ENCODE results near the gene RNF181.
"Not testable (repeated sequence)": the region's sequence is repeated elsewhere in the genome, so short reads cannot be mapped to it uniquely, and the experiment has no call there.

RNF181 gene, protein sequence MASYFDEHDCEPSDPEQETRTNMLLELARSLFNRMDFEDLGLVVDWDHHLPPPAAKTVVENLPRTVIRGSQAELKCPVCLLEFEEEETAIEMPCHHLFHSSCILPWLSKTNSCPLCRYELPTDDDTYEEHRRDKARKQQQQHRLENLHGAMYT

DNA sequence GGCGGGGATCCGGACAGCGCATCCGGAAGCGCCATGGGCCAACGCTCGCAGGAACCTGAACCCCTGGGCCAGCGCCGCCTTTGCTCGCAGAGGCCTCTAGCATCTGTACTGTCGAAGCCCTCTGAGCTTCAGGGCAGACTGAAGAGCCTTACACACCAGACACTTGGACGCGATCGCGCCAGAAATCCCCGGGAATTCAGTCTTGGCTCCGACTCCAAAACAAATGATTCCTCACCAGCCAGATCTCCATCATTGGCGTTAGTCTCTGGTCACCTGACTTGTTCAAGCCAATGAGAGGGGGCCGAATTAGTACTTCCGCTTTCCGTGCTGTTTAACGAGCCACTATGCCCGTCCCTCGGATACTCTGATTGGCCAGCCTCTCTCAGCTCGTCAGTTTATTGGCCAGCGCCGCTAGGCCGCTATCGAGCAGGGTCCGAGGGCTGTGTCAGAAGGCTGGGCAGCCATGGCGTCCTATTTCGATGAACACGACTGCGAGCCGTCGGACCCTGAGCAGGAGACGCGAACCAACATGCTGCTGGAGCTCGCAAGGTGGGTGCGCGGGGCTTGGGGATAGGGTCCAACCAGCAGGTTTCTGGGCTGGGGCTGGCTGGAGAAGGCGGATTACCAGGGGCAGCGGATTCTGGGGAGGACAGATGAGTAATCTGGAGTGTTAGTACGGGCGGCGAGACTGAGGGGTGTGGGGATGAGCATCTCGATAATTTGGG, at the start of gene RNF181:
TSS of gene RNF181 (plus strand) at position 445 of the 725 bp plus-strand sequence. CDS start at position 464, 19 bp downstream.
- peak; percentile 86 for DNase-seq (ENCODE audit: low read depth, low spot score)

DNA sequence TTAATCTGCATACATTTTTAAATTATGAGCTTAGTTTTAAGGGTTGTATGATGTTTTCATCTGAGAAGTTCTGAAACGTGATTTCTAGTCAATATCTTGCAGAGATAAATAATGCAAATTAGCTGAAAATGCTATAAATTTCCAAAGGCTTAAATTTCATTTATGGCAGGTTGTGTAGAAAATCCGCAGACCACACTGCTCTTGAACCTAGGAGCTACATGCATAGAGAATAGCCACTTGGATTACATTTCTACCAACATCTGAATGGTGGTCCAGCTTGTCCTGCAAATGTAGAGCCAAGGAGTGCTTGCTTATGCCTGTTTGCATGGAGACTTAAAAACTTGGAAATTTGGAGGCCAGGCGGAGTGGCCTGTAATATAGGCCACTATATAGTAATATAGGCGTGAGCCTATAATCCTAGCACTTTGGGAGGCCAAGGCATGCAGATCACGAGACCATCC, 49.7 kb upstream of the RNF181 start:
- no peak for DNase-seq (ENCODE audit: low read depth, low spot score)

DNA sequence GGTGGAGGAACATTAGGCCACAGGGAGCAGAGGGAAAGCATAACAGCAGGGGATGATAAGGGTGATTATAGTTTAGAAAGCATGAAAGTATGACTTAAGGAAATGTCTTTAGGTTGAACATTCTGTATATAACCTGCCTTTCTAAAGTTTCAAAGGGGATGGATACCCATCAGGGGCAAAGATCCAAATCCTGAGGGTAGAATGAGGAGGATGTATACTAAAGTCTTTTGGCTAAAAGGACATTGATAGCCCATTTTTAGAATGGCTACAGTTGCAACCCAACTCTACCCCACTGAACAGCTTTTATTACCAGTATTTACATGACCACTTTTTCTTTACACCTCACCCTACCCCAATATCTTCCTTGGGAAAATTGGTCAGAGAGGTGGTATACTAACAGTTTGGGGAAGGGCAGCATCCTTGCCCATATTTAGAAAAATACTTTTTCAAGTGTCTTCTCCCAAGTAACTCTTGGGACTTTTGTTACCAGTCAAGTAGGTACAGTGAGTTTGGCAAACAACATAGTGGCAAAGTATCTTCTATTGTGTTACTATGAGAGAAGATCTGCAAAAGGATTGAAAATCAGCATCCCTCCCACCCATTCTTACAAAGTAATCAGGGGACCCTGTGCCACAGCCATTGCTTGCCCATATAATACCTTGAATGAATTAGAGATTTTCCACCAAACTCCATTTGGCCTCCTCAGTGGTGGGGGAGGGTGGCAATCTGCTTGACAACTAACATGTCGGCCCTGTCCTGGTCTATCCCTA, 48.3 kb upstream of the RNF181 start:
- no peak for DNase-seq (ENCODE audit: low read depth, low spot score)

DNA sequence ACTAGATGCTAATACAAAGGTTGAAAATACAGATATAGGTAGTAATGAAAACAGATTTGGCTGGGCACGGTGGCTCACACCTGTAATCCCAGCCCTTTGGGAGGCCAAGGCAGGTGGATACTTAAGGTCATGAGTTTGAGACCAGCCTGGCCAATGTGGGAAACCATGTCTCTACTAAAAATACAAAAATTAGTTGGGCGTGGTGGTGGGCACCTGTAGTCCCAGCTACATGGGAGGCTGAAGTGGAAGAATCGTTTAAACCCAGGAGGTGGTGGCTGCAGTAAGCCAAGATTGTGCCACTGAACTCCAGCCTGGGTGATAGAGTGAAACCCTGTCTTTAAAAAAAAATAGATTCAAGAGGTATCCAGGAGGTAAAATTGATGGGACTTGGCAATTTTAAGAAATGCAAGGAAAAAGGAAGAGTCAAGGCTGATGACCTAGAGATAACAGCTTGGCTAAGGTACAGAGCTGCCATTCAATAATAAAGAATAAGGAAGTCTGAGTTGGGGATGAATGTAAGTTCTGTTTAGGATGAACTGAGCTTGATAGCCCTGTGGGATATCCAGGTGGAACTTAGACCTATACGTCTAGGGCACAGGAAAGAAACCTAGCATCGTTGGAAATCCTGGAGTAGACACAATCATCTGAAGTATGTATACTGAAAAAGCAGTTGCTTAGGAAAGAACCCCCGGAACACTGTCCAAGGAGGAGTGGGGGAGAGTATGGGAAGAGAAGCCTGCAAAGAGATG, 47.5 kb upstream of the RNF181 start:
- no peak for DNase-seq (ENCODE audit: low read depth, low spot score)

DNA sequence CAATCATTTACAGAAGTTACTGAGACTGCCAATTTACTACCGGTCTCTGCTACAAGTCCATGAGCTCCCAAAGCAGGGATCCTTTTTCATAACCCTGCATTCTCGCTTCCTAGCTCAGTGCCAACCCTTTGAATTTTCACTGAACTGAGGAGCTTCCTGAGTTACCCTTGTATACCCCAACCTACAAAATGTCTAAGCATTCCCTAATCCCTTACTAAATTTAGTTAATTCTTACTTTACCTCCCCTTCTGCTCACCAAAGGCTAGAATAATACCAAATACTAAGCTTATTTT, 47.0 kb upstream of the RNF181 start:
- no peak for DNase-seq (ENCODE audit: low read depth, low spot score)

DNA sequence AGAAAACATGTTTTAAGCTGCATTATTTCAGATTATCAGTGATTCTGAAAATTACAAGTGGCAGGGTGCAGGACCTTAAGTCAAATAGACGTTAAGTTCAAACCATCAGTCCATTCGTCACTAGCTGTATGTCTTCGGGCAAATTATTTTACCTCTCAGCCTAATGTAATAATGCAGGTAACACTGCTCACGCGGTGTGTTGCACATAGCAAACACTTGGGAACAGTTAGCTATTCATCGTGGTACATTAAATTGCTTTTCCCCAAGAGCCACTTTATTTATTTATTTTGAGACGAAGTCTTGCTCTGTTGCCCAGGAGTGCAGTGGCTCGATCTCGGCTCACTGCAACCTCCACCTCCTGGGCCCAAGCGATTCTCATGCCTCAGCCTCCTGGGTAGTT, 46.5 kb upstream of the RNF181 start:
- DNase-seq (ENCODE audit: low read depth, low spot score), result no peak

DNA sequence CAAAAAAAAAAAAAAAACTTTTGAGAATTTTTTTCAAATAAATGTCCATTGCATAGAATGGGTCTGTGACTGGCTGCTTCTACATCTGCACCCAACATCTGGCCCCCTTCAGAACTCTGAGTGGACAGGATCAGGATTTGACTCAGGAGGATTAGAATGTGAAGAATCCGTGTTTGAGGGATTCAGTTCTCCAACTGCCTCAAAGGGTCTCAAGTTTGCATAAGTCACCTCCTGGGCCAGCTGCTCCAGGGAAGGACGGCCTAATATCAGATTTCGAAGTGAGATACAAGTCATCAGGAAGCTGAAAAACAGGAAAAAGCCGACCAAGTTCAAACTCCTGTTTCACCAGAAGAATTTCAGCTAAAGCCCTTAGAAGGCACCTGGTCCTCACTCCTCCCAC, 45.7 kb upstream of the RNF181 start:
- DNase-seq (ENCODE audit: low read depth, low spot score), result no peak

DNA sequence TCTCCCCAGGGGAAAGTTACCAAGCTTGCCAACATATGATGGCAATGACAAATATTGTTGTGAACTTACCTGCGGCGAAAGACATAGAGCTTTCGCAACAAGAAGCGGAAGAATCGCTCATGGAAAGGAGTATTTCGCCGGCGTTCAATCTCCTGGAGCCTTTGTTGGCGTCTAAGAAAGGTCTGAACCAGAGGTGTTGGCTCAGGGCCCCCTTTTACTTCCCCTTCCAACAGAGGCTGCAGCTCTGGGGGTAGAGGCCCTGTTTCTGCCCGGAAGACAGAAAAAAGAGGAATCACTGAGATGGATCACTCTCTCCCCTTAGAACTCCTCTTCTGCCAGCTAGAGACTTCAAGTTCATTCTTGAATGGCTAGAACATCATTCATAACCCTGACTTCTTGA, 45.1 kb upstream of the RNF181 start:
- no peak for DNase-seq (ENCODE audit: low read depth, low spot score)

DNA sequence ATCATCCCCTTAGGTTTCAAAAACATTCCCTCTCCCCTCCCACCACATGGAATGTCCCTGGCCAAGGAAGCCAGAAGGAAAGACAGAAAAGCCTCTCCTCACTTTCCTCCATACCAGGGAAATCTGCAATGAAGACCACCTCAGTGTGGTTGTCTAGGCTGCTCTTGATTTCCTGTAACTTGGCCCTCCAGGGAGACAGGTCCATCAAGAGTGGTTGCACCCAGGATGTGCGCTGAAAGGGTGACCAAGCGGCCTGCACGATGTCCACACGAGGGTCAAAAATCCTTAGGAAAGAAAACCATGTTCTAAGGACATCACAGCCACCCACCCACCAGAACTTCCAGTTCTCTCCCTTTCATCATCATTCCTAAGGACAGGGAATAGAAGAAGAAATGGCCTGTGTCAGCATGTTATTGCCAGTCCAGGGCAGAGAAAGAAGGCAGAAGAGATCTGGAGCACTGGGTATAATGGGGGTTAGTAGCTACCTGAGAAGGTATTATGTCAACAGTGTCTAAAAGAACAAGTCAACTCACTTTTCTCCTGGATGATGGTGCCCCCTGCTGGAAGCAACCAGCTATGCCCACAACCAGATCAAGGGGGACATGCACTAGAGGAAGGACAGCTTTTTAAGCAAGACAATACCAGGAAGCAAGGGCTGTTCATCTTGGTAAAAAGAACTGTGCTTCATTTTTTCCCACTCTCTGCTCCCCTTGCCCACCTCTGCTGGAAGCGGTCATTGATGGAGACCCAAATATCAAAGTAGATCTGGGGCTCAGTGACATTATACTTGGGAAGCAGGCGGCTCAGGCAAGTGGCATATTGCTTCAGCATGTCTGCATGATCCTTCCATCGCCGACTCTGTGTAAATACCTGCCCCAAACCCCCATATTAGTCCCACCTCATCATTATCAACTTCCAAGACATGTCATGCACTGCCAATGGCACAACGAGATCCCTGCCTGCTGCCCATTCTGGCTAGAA, 43.6 kb upstream of the RNF181 start:
- peak; percentile 85 for DNase-seq (ENCODE audit: low read depth, low spot score)

DNA sequence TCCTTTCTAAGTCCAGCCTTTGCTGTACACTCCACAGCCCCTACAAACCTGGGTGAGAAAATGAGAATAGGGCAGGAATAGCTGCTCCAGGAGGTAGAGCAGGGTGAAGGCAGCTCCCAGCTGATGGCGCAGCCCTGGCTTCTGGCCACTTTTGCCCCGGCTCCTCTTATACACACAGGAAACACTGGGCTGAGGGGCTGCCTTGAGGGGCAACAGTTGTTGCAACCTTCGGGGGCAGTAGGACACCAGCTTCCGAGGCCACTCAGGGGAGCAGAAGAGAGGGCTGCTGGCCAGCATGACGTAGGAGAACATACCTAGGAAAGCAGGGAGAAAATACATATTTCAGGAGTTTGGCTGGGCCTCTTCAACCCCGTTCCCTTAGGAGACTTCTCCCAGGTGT, 42.4 kb upstream of the RNF181 start:
- no peak for DNase-seq (ENCODE audit: low read depth, low spot score)

DNA sequence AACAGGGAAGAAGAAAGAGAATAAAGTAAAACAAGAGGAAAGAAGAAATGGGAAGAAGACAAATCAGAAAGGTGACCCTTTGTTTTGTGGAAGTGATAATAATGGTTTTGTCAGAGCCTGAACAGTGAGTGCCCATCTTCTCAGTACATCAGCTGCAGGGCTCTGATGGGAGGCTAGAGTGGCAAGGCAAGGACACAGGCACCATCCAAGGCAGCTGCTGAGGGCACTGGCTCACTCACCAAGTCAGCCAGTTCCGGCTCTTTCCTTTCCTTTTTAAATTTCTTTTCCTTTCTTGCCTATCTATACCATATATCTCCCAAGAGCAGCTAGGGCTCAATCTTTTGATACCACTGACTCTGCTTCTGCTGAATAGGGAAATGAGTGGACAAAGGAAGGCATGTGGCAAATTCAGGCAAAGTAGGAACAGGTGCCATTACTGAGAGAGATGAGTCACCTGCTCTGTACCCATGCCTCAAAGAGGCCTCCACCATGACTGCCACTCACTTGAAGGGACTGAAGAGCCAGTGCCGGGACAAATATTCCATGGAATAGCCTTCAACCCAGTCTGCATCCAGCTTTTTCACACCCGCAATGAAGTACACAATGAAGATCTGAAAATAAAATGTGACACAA, 40.4 kb upstream of the RNF181 start:
- no peak for DNase-seq (ENCODE audit: low read depth, low spot score)

DNA sequence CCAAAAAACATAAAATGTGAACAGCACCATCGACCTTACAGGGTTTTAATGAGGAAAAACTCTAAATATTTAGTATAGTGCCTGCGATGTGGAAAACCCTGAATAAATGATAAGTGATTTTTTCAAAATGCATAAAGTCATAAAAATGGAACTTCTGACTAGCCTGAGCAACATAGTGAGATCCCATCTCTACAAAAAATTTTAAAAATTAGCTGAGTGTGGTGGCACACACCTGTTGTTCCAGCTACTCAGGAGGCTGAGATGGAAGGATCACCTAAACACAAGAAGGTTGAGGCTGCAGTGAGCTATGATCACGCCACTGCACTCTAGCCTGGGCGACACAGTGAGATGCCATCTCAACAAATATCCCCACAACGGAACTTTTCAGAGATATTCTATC, 38.4 kb upstream of the RNF181 start:
- DNase-seq (ENCODE audit: low read depth, low spot score), result no peak

DNA sequence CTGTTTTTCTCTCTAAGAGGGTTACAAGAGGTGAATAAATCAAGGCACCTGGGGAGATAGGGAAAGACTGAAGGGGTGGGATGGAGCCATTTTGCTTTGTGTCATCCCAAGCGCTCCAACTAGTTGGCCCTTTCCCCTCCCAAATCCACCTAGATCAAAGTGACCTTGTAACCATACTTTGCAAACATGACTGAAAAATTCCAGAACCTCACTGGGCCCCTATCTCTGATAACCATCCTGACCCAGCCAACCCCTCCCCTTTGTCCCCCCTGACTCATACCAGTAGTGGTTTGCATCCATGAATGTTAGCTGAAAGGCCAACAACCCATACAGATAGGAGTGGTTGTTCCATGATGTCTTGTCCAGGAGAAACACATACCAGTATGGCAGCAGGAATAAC, 37.4 kb upstream of the RNF181 start:
- DNase-seq (ENCODE audit: low read depth, low spot score), result no peak

DNA sequence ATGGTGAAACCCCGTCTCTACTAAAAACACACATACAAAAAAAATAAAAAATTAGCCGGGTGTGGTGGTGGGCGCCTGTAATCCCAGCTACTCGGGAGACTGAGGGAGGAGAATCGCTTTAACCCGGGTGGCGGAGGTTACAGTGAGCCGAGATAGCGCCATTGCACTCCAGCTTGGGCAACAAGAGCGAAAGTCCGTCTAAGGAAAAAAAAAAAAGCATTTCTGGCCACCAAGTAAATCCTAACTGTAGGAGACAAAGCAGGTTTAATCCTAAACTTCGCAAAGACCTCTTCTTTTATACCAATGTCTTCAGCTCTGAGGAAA, 35.2 kb upstream of the RNF181 start:
- not testable (repeated sequence) for DNase-seq (ENCODE audit: low read depth, low spot score)

DNA sequence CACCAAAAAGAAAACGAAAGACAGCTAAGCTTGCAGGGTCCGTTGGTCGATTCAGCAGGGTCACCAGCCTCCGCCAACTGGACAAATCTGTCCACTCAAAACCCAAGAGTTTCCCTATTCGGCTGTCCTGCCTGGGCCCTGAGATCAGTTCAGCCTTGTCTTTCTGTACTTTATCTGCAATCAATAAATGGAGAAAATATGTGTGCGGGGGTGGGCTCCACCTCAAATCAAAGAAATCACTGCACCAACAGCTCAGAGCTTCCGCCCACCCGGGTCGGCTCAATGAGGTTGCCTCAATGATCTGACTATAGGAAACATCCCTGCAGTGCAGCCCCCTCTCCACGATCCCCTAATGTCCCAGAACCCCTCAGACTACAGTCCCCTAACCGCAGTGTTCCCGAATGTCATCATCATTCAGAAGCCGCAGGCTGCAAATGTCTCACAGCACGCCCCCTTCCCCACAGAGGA, 34.7 kb upstream of the RNF181 start:
- DNase-seq (ENCODE audit: low read depth, low spot score), result no peak

DNA sequence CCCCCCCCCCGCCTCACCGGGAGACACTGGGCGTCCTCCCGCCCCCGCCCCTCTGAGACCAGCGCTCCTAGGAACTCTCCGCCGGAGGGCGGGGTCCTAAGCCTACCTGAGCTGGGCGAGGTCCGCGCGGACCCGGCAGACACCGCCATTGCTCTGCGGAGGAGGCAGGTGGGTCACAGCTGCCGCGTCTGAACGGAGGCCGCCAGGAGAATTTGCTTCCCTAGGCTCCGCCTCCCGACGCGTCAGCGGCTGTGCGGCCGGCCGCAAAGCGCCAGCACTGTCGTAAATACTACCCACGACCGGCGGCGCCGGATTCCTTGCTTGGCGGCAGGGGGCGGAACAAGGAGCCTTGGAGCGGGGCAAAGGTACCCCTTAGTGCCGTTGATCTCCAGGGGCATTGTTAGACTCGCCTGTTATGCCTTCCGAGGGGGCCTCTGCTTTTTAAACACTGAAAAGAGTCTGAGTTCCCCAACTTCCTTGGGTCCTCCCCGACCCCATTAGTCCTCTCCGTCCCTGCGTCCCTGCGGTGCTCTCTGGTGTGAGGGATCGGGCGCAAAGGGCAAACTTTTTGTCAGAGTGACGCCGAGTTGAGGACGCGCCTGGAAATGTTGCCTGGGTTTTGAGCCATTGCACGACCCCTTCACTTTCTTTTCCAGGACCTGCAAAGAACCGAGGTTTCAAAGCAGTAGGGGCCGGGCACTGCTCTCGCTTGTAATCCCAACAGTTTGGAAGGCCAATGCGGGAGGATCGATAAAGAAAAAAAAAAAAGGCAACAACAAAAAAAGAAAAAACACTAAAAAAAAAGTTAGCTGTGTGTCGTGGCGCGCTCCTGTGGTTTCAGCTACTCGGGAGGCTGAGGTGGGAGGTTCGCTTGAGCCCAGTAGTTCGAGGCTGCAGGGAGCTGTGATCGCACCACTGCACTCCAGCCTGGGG, 34.0 kb upstream of the RNF181 start, which contains the start of gene GGCX:
TSS of gene GGCX (minus strand) at position 214 of the 933 bp plus-strand sequence. CDS start at position 149, 65 bp downstream.
- DNase-seq (ENCODE audit: low read depth, low spot score), result peak; percentile 91

DNA sequence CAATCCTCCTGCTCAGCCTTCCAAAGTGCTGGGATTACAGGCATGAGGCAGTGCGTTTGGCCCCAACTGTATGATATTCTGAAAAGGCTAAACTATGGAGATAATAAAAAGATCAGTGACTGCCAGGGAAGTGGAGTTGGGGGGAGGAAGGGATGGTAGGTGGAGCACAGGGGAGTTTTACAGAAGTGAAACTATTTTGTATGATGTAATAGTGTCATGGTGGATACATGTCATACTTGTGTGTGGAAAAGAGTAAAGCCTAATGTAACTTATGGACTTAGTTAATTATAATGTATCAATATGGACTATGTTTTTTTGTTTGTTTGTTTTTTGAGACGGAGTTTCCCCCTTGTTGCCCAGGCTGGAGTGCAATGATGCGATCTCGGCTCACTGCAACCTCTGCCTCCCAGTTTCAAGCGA, 31.4 kb upstream of the RNF181 start:
- DNase-seq (ENCODE audit: low read depth, low spot score), result no peak

DNA sequence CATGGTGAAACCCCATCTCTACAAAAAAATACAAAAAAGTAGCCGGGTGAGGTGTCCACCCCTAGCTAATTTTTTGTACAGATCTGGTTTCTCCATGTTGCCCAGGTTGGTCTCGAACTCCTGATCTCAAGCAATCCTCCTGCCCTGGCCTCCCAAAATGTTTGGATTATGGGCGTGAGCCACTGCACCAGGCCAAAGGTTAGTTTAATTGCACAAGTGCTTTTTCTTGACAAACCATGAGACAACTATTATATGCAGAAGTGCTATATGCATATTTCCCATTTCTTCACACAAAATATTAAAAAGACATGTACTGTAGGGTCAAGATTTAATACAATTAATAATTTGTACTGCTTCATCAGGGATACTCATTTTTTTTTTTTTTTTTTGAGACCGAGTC, 29.3 kb upstream of the RNF181 start:
- no peak for DNase-seq (ENCODE audit: low read depth, low spot score)

DNA sequence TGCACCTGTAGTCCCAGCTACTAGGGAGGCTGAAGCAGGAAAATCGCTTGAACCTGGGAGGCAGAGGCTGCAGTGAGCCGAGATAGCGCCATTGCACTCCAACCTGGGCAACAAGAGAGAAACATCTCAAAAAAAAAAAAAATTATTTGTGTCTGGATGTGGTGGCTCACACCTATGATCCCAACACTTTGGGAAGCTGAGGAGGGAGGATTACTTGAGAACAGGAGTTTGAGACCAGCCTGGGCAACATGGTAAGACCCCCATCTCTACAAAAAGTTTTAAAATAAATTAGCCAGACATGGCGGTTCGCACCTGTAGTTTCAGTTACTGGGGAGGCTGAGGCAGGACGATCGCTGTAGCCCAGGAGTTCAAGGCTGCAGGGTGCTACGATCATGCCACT, 19.8 kb upstream of the RNF181 start:
- no peak for DNase-seq (ENCODE audit: low read depth, low spot score)

DNA sequence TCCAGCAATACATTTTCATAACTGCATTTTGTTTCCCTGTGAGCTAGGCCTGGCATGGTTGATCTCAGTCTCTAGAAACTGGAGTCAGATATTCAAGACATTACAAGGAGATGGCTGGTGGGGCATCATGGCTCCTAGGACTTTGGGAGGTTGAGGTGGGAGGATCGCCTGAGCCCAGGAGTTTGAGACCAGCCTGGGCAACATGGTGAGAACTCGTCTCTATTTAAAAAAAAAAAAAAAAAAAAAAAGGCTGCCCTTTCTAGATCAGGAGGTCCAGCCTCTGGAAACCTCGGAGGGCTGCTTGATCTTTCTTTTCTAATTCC, 18.5 kb upstream of the RNF181 start:
- DNase-seq (ENCODE audit: low read depth, low spot score), result no peak
